Measurements from ENCODE around the gene TMEM175. TPM values are rescaled to one million over a fixed set of nuclear protein-coding genes. Genes with fewer than 3 reads are reported as not detected.

Gene TMEM175
- total and polyA plus RNA-seq, 4 donors: 23.7 to 43.7 (median 27.4) TPM

GRCh38 chr4:1002631-1003251 is 70.5 kb downstream of the TMEM175 start:
- Histone ChIP-seq H3K9ac (ENCODE audit: insufficient read depth in 1 of 2, low read length in 2 of 2) (no peak overlapping the region), H3K9me3 (ENCODE audit: control insufficient read depth in 4 of 4, insufficient read depth in 3 of 4, low read length in 3 of 4) (peaks cover 0 to 13% (median 0%) of the 10 kb centered on the region in 4 donors), H3K27me3 (ENCODE audit: control insufficient read depth in 3 of 3, insufficient read depth in 3 of 3, low read length in 2 of 3) (peaks cover 14 to 67% (median 36%) of the 10 kb centered on the region in 3 donors), H3K4me1 (ENCODE audit: control insufficient read depth in 5 of 5, insufficient read depth in 5 of 5, low read length in 5 of 5) (peaks cover 0 to 19% (median 0%) of the 10 kb centered on the region in 5 donors), H3K36me3 (ENCODE audit: control insufficient read depth in 4 of 4, insufficient read depth in 4 of 4, low read length in 4 of 4) (no peaks in the 10 kb centered on the region), H3K4me3 (no peak overlapping the region), H3K27ac (ENCODE audit: low read depth in 1 of 2, low read length in 1 of 2) (no peak overlapping the region)
- no peak for TF ChIP-seq CTCF (IDR thresholded peaks at IDR 0.05; ENCODE audit: control extremely low read depth, extremely low read depth)
- ATAC-seq (ENCODE audit: insufficient read depth, low FRiP score) (no peak), DNase-seq (no peak)
- WGBS, 2 donors: 3 to 9% methylated on average over 16 to 75 of the region's 75 CpGs

- Histone ChIP-seq H3K9ac (ENCODE audit: insufficient read depth in 1 of 2, low read length in 2 of 2) (no peak overlapping the region), H3K27ac (ENCODE audit: low read depth in 1 of 2, low read length in 1 of 2) (no peak overlapping the region), H3K9me3 (ENCODE audit: control insufficient read depth in 4 of 4, insufficient read depth in 3 of 4, low read length in 3 of 4) (peaks cover 0 to 13% (median 0%) of the 10 kb centered on the region in 4 donors), H3K27me3 (ENCODE audit: control insufficient read depth in 3 of 3, insufficient read depth in 3 of 3, low read length in 2 of 3) (peaks cover 14 to 67% (median 36%) of the 10 kb centered on the region in 3 donors), H3K4me1 (ENCODE audit: control insufficient read depth in 5 of 5, insufficient read depth in 5 of 5, low read length in 5 of 5) (peaks cover 0 to 17% (median 0%) of the 10 kb centered on the region in 5 donors), H3K4me3 (no peak overlapping the region), H3K36me3 (ENCODE audit: control insufficient read depth in 4 of 4, insufficient read depth in 4 of 4, low read length in 4 of 4) (no peaks in the 10 kb centered on the region)
- WGBS, 2 donors: 28 to 46% methylated on average over 45 to 63 of the region's 63 CpGs
- no peak for ATAC-seq (ENCODE audit: insufficient read depth, low FRiP score)
- TF ChIP-seq CTCF (IDR thresholded peaks at IDR 0.05; ENCODE audit: control extremely low read depth, extremely low read depth): no peak
- DNase-seq: no peak
These were observed 71.2 kb downstream of the TMEM175 start for GRCh38 chr4:1003271-1004070.

- H3K9ac ChIP-seq (ENCODE audit: insufficient read depth in 1 of 2, low read length in 2 of 2): no peak overlapping the region
- peaks cover 0 to 18% (median 5%) of the 10 kb centered on the region in 5 donors for H3K4me1 ChIP-seq (ENCODE audit: control insufficient read depth in 5 of 5, insufficient read depth in 5 of 5, low read length in 5 of 5)
- no peak overlapping the region for H3K4me3 ChIP-seq
- DNase-seq: no peak
- no peak for TF ChIP-seq CTCF (IDR thresholded peaks at IDR 0.05; ENCODE audit: control extremely low read depth, extremely low read depth)
- no peak overlapping the region for H3K27ac ChIP-seq (ENCODE audit: low read depth in 1 of 2, low read length in 1 of 2)
- no peak for ATAC-seq (ENCODE audit: insufficient read depth, low FRiP score)
- WGBS, 2 donors: 85 to 95% methylated on average over 13 of the region's 13 CpGs
- H3K9me3 ChIP-seq (ENCODE audit: control insufficient read depth in 4 of 4, insufficient read depth in 3 of 4, low read length in 3 of 4): peaks cover 0 to 13% (median 0%) of the 10 kb centered on the region in 4 donors
- peaks cover 14 to 68% (median 39%) of the 10 kb centered on the region in 3 donors for H3K27me3 ChIP-seq (ENCODE audit: control insufficient read depth in 3 of 3, insufficient read depth in 3 of 3, low read length in 2 of 3)
- H3K36me3 ChIP-seq (ENCODE audit: control insufficient read depth in 4 of 4, insufficient read depth in 4 of 4, low read length in 4 of 4): no peaks in the 10 kb centered on the region
These were observed 71.8 kb downstream of the TMEM175 start for GRCh38 chr4:1004071-1004418.
